Gastroesophageal sphincter (tissue), 4 donors: ENCODE results near the gene PDE4A. TPM values are rescaled to one million over a fixed set of nuclear protein-coding genes. Genes with fewer than 3 reads are reported as not detected.

Experiments used
- ATAC-seq: fragments of 150-250 bp; one replicate; pipeline ENCODE4 v1.9.1; 2016; ENCODE audit warnings: mild to moderate bottlenecking, moderate library complexity
- H3K27ac ChIP-seq, 4 donors: fragments of 200-600 bp; sonication (generic) in 3 of 4; 1 replicate in 3 of 4; 2 replicates in 1 of 4; pipeline ENCODE4 v1.5.1; 2016 to 2019
- H3K27me3 ChIP-seq: fragments of 200-600 bp; sonication (generic); one replicate; pipeline ENCODE4 v1.5.1; 2019
- H3K36me3 ChIP-seq, 2 donors: fragments of 200-600 bp; sonication (generic); one replicate each; pipeline ENCODE4 v1.5.1; 2019; ENCODE audit warnings: control low read depth in 1 of 2
- H3K4me1 ChIP-seq, 3 donors: fragments of 200-600 bp; sonication (generic); 1 replicate in 2 of 3; 2 replicates in 1 of 3; pipeline ENCODE4 v1.5.1; 2016 to 2019; ENCODE audit warnings: control low read depth in 2 of 3
- H3K4me3 ChIP-seq, 2 donors: fragments of 200-600 bp; sonication (generic); one replicate each; pipeline ENCODE4 v1.5.1; 2019; ENCODE audit warnings: mild to moderate bottlenecking in 1 of 2, moderate library complexity in 1 of 2
- H3K9me3 ChIP-seq, 3 donors: fragments of 200-600 bp; sonication (generic); one replicate each; pipeline ENCODE4 v1.5.1; 2017 to 2019; ENCODE audit warnings: control low read depth in 2 of 3
- EP300 ChIP-seq: sonication (generic); formaldehyde crosslinking; IDR thresholded peaks from one replicate; pipeline ENCODE4 v1.6.1; 2017; ENCODE audit warnings: antibody characterized with exemption, mild to moderate bottlenecking
- POLR2A ChIP-seq, 2 donors: fragments of 450-650 bp; IDR thresholded peaks; one replicate each; pipeline ENCODE4 v1.6.1; 2017; ENCODE audit warnings: antibody characterized with exemption in 2 of 2, mild to moderate bottlenecking in 2 of 2, moderate library complexity in 1 of 2
- POLR2AphosphoS5 ChIP-seq: sonication (generic); formaldehyde crosslinking; IDR thresholded peaks from one replicate; pipeline ENCODE4 v1.6.1; 2017; ENCODE audit warnings: antibody characterized with exemption
- WGBS, 2 donors: methylation state at CpG; one replicate each; pipeline ENCODE4 v1.1.5; 2018; ENCODE audit warnings: low coverage in 1 of 2; 5-methylcytosine and 5-hydroxymethylcytosine counted together
- total RNA-seq, 4 donors: library from RNA; depleted of rRNA; stranded (reverse); fragments of >200 nt; gene quantifications; one replicate each; pipeline ENCODE4 v1.1.0, GENCODE V29; 2016
- TF ChIP-seq, protein P1 (sequence below), 4 experiments: fragments of 200-600 bp in 2 of 4; fragments of 450-650 bp in 2 of 4; sonication (generic) in 1 of 4; IDR thresholded peaks; one replicate each; pipeline ENCODE4 v1.5.1; 2017 to 2019; ENCODE audit warnings: antibody characterized with exemption in 4 of 4, mild to moderate bottlenecking in 2 of 4, moderate library complexity in 2 of 4

PDE4A gene
- total RNA-seq, 4 donors from 2014 or later = 7.3 to 22.5 (median 10.0) TPM

DNA sequence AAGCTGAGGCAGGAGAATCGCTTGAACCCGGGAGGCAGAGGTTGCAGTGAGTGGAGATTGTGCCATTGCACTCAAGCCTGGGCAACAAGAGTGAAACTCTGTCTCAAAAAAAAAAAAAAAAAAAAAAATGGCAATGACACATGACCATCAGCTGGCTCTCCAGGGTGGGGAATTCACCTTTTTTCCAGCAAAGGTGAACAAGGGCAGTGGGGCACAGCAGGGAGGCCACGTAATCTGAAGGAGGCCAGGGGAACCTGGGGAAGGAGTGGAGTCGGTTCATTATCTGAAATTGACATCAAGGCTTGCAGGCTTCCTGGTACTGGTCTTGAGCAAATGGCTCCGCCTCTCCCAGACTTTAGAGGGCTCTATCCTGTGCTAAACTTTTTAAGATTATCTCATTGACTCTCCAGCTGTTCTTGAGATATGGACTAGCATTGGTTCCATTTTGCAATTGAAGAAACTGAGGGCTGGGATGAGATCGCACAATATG is 54.7 kb downstream of the PDE4A start:
- Histone ChIP-seq H3K36me3 (no peaks in the 10 kb centered on the region), H3K4me3 (no peak overlapping the region), H3K27ac (no peak overlapping the region), H3K4me1 (peaks cover 0 to 16% (median 6%) of the 10 kb centered on the region in 3 donors), H3K9me3 (no peaks in the 10 kb centered on the region), H3K27me3 (peaks cover 3% of the 10 kb centered on the region)
- 52 to 67% methylated on average over 3 to 5 of the region's 6 CpGs for WGBS, 2 donors
- ATAC-seq = no peak
- TF ChIP-seq POLR2A (IDR thresholded peaks at IDR 0.05) = no peak

GRCh38 chr19:10478476-10478875 is 58.1 kb downstream of the PDE4A start:
- peaks cover 3% of the 10 kb centered on the region for H3K27me3 ChIP-seq
- no peak for ATAC-seq
- TF ChIP-seq, protein P1, sequence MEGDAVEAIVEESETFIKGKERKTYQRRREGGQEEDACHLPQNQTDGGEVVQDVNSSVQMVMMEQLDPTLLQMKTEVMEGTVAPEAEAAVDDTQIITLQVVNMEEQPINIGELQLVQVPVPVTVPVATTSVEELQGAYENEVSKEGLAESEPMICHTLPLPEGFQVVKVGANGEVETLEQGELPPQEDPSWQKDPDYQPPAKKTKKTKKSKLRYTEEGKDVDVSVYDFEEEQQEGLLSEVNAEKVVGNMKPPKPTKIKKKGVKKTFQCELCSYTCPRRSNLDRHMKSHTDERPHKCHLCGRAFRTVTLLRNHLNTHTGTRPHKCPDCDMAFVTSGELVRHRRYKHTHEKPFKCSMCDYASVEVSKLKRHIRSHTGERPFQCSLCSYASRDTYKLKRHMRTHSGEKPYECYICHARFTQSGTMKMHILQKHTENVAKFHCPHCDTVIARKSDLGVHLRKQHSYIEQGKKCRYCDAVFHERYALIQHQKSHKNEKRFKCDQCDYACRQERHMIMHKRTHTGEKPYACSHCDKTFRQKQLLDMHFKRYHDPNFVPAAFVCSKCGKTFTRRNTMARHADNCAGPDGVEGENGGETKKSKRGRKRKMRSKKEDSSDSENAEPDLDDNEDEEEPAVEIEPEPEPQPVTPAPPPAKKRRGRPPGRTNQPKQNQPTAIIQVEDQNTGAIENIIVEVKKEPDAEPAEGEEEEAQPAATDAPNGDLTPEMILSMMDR (IDR thresholded peaks at IDR 0.05) = no peak
- TF ChIP-seq POLR2A (IDR thresholded peaks at IDR 0.05) (no peak), POLR2AphosphoS5 (no peak), EP300 (no peak)
- H3K27ac ChIP-seq = peak overlapping the region in 1 of 4 donors; percentile 3
- H3K36me3 ChIP-seq = no peaks in the 10 kb centered on the region
- WGBS, 2 donors = 0 to 25% methylated on average over 1 to 4 of the region's 5 CpGs
- peaks cover 0 to 16% (median 6%) of the 10 kb centered on the region in 3 donors for H3K4me1 ChIP-seq
- no peaks in the 10 kb centered on the region for H3K9me3 ChIP-seq
- peak overlapping the region in 1 of 2 donors; percentile 49 for H3K4me3 ChIP-seq

DNA sequence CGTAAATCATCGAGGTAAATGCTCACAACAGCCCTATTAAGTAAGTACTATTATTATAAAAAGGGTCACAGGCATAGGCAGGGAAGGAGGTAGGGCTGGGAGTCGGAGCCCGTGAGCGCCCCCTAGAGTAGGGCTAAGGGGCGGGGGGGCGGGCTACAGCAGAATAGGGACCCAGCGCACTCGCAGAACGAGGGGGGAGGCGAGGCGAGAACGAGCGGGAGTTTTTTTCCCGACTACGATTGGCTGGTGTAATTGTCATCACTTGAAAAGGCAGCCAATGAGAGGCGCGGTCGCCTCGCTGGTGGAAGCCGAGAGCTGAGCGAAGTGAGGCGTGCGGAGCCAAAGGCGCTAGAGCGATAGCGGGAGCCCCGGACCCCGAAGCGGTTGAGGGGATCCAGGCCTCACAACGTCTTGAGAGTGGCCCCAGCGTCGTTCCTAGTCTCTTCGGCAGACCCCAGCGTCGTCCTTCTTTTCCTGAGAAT is 58.6 kb downstream of the PDE4A start:
- H3K4me1 ChIP-seq = peaks cover 0 to 16% (median 6%) of the 10 kb centered on the region in 3 donors
- ATAC-seq = peak; percentile 99

GRCh38 chr19:10486551-10486950 is 66.2 kb downstream of the PDE4A start:
- 80 to 100% methylated on average over 1 to 3 of the region's 13 CpGs for WGBS, 2 donors
- no peak for ATAC-seq
- H3K36me3 ChIP-seq = peaks cover 0 to 78% of the 10 kb centered on the region in 2 donors
- no peaks in the 10 kb centered on the region for H3K27me3 ChIP-seq
- TF ChIP-seq EP300 (no peak), POLR2AphosphoS5 (no peak), POLR2A (IDR thresholded peaks at IDR 0.05) (no peak)
- TF ChIP-seq, protein P1 (IDR thresholded peaks at IDR 0.05) = no peak
- no peak overlapping the region for H3K27ac ChIP-seq
- no peak overlapping the region for H3K4me3 ChIP-seq
- H3K4me1 ChIP-seq = peaks cover 0 to 11% (median 0%) of the 10 kb centered on the region in 3 donors
- no peaks in the 10 kb centered on the region for H3K9me3 ChIP-seq

More for the DNA sequence above, 58.6 kb downstream of the PDE4A start:
- no peak for TF ChIP-seq EP300
- TF ChIP-seq, protein P1 (IDR thresholded peaks at IDR 0.05) = peak in 3 of 4 experiments; percentile 27 to 89 (median 38)
- Histone ChIP-seq H3K27ac (peak overlapping the region in 3 of 4 donors; percentile 38 to 60 (median 56)), H3K36me3 (peaks cover 0 to 2% of the 10 kb centered on the region in 2 donors), H3K9me3 (no peaks in the 10 kb centered on the region), H3K4me3 (peak overlapping the region; percentile 41 to 49), H3K27me3 (no peaks in the 10 kb centered on the region)
- WGBS, 2 donors = 1% methylated on average over 22 of the region's 36 CpGs; no CpG with 5 or more reads in 1 of the 2 donors

DNA sequence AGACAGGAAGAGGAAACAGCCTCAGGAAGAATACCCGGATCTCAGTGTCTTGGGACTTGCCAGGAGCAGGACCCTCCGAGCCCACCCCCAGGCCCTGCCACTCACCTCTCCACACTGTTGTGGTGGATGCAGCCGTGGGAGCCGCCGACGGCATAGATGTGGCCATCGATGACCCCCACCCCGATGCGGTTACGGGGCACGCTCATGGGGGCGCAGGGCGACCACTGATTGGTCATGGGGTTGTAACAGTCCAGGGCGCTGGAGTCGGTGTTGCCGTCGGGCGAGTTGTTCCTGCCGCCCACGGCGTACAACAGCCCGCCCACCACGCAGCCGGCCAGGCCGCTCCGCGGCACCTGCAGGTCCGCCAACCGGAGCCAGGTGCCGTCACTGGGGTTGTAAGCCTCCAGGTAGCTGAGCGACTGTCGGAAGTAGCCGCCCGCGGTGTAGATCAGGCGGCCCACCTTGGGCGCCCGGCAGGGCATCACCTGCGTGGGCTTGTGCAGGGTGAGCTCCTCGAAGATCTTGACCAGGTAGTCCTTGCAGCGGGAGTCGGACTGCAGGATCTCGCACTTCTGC is 71.2 kb downstream of the PDE4A start:
- Histone ChIP-seq H3K4me3 (no peak overlapping the region), H3K27ac (no peak overlapping the region), H3K9me3 (no peaks in the 10 kb centered on the region), H3K36me3 (peaks cover 0 to 99% of the 10 kb centered on the region in 2 donors), H3K27me3 (no peaks in the 10 kb centered on the region), H3K4me1 (peaks cover 0 to 29% (median 0%) of the 10 kb centered on the region in 3 donors)
- 100% methylated on average over 1 of the region's 43 CpGs; no CpG with 5 or more reads in 1 of the 2 donors for WGBS, 2 donors
- ATAC-seq = no peak
- TF ChIP-seq POLR2A (IDR thresholded peaks at IDR 0.05) = no peak
- TF ChIP-seq EP300 = no peak
- TF ChIP-seq POLR2AphosphoS5 = no peak
- TF ChIP-seq, protein P1 (IDR thresholded peaks at IDR 0.05) = no peak
